Measurements from ENCODE around the gene CMTM6. TPM values are rescaled to one million over a fixed set of nuclear protein-coding genes. Genes with fewer than 3 reads are reported as not detected.

Gene CMTM6
- total and polyA plus RNA-seq, 7 donors = 3.7 to 8.0 (median 5.5) TPM

DNA sequence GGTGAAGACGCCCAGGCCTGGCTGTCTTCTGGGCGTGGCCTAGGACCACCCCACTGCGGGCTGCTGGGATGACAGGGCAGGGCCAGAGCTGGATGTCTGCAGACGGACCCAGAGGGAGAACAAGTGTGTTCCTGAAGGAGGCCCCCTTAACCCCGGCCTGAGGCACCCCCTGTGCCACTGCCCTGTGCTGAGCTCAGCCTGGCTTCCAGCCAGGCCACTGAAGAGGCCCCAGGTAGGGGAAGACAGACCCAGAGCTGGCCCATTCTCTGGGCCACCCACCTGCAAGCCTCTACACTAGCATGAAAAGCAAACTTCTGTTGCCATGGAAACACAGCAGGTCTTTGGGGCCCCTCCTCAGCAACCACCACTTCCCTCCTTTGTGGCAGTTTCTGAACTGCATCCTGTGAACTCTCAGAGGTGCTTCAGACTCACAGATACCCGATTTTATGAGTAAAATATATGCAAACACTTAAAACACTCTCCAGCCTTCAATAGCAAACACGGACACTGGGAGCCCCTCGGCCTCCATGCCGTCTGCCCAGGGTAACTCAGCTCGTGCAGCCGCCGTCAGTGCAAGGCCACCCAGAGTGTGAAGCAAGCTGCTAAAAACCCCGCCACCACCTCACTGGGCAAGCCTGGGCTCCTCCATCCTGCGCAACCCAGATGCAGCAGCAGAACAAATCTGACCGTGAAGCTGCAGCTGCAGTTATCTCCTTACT lies 42.5 kb downstream of the CMTM6 start:
- intact Hi-C loops (cut with DNase I) = no loop called here
- ATAC-seq = no peak

DNA sequence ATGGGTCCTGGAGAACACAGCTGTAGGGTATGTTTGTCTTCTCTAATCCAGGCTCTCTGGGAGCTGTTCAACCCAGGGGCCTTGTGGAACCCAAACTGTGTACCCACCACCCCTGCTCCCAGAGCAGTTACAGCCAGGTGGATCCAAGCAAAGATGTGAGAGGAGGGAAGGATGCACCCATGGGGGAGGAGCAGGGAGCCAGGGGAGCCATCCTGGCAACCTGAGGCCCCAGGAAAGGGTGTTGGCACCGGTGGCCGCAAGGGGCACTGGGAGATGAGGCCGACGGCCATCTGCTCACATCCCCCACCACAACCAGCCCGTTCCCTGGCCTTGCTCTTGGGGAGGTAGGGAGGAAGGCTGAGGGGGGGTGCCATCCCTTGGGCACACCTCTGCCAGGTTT lies 43.2 kb downstream of the CMTM6 start:
- H3K4me1 ChIP-seq = no peaks in the 10 kb centered on the region
- no peak for ATAC-seq

More for the DNA sequence above, 42.5 kb downstream of the CMTM6 start:
- Histone ChIP-seq H3K9me3 (no peaks in the 10 kb centered on the region), H3K27ac (no peak overlapping the region), H3K27me3 (ENCODE audit: insufficient read depth in 3 of 3, low read length in 2 of 3) (no peaks in the 10 kb centered on the region), H3K4me3 (no peak overlapping the region), H3K4me1 (no peaks in the 10 kb centered on the region), H3K36me3 (ENCODE audit: insufficient read depth in 1 of 2, low read depth in 1 of 2) (no peaks in the 10 kb centered on the region)
- DNase-seq = no peak
- TF ChIP-seq, protein P1, sequence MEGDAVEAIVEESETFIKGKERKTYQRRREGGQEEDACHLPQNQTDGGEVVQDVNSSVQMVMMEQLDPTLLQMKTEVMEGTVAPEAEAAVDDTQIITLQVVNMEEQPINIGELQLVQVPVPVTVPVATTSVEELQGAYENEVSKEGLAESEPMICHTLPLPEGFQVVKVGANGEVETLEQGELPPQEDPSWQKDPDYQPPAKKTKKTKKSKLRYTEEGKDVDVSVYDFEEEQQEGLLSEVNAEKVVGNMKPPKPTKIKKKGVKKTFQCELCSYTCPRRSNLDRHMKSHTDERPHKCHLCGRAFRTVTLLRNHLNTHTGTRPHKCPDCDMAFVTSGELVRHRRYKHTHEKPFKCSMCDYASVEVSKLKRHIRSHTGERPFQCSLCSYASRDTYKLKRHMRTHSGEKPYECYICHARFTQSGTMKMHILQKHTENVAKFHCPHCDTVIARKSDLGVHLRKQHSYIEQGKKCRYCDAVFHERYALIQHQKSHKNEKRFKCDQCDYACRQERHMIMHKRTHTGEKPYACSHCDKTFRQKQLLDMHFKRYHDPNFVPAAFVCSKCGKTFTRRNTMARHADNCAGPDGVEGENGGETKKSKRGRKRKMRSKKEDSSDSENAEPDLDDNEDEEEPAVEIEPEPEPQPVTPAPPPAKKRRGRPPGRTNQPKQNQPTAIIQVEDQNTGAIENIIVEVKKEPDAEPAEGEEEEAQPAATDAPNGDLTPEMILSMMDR (IDR thresholded peaks at IDR 0.05) = no peak
- WGBS, 3 donors = 57 to 59% (median 59%) methylated on average over 15 of the region's 15 CpGs

DNA sequence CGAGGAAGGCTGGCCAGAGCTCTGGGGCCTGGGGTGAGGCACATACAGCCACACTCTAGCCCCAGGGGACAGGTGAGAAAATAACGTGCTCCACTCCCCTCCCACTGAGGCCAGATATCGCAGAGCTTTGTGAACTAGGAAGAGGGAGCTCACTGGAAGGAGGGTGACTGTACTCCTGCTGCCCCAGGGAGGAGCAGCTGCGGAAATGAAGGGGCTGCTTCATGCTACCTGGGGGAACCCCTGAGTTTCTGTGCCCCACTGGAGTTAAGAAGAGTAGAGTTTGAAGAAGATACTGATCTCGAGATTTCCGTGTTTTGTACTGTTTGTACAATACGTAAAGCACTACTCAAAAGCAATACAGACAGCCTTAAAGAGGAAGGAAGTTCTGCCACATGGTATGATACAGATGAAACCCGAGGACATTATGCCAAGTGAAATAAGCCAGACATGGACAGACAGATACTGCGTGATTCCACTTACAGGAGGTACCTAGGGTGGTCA lies 44.6 kb downstream of the CMTM6 start:
- Histone ChIP-seq H3K4me1 (no peaks in the 10 kb centered on the region), H3K27me3 (ENCODE audit: insufficient read depth in 3 of 3, low read length in 2 of 3) (no peaks in the 10 kb centered on the region), H3K4me3 (no peak overlapping the region), H3K36me3 (ENCODE audit: insufficient read depth in 1 of 2, low read depth in 1 of 2) (no peaks in the 10 kb centered on the region), H3K9me3 (no peaks in the 10 kb centered on the region), H3K27ac (no peak overlapping the region)
- TF ChIP-seq, protein P1 (IDR thresholded peaks at IDR 0.05) = no peak
- 63 to 74% (median 69%) methylated on average over 9 of the region's 9 CpGs for WGBS, 3 donors
- DNase-seq (no peak), ATAC-seq (no peak)
- intact Hi-C loops (cut with DNase I) = no loop called here

More for the DNA sequence above, 43.2 kb downstream of the CMTM6 start:
- H3K36me3 ChIP-seq (ENCODE audit: insufficient read depth in 1 of 2, low read depth in 1 of 2) = no peaks in the 10 kb centered on the region
- H3K9me3 ChIP-seq = no peaks in the 10 kb centered on the region
- 82 to 94% (median 90%) methylated on average over 5 of the region's 5 CpGs for WGBS, 3 donors
- H3K27me3 ChIP-seq (ENCODE audit: insufficient read depth in 3 of 3, low read length in 2 of 3) = no peaks in the 10 kb centered on the region
- TF ChIP-seq, protein P1 (IDR thresholded peaks at IDR 0.05) = no peak
- DNase-seq = no peak
- no peak overlapping the region for H3K27ac ChIP-seq
- H3K4me3 ChIP-seq = no peak overlapping the region
- intact Hi-C loops (cut with DNase I) = no loop called here

DNA sequence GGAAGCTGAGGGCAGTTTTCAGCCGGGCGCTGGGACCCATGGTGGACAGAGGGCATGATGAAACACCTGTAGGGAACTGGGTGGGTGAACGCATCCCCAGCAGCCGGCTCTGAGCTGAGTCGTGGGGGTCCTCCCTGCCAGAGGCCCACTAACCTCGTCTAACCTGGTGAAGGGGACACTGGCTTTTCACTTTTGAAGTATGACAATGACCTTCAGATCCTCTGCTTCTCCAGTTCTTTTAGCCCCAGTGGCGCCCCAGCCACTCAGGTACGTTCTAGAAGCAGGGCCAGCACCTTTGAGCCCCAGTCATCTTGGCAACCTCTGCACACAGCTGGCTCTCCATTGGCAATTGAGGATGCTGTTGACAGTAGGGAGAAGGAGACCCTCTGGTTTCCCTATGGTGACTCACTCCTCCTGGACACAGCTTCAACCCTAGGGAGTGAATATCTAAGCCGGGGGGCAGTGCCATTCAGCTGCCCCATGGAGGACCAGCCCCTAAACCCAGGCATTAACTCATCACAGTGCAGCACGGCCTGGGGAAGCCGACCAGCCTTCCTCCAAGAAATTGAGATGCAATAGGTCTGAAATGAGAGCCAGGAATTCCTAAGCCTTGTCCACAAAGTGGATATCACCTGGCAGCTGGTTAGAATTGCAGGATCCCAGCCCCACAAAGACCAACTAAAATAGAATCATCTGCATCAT lies 46.1 kb downstream of the CMTM6 start:
- ATAC-seq = no peak
- H3K4me3 ChIP-seq = no peak overlapping the region
- H3K4me1 ChIP-seq = no peaks in the 10 kb centered on the region
- TF ChIP-seq, protein P1 (IDR thresholded peaks at IDR 0.05) = no peak
- intact Hi-C loops (cut with DNase I) = no loop called here
- H3K36me3 ChIP-seq (ENCODE audit: insufficient read depth in 1 of 2, low read depth in 1 of 2) = no peaks in the 10 kb centered on the region
- 85 to 88% (median 86%) methylated on average over 11 of the region's 11 CpGs for WGBS, 3 donors
- no peak overlapping the region for H3K27ac ChIP-seq
- no peaks in the 10 kb centered on the region for H3K9me3 ChIP-seq
- no peaks in the 10 kb centered on the region for H3K27me3 ChIP-seq (ENCODE audit: insufficient read depth in 3 of 3, low read length in 2 of 3)
- no peak for DNase-seq
